ENCODE measurements around the gene COL4A6. TPM values are rescaled to one million over a fixed set of nuclear protein-coding genes. Genes with fewer than 3 reads are reported as not detected.

Gene COL4A6
- 0.56 TPM in 1 of 2 replicates, not detected in the other for total RNA-seq (2013; cell fraction: nucleolus; rRNA removed)
- total RNA-seq (2014; rRNA removed): not detected in 2 replicates
- total RNA-seq (2014; rRNA removed; fragmentation: Illumina TruSeq; extraction: Trizol): 0.04 and 0.05 TPM in 2 replicates
- 0.08 and 0.10 TPM in 2 replicates for total RNA-seq (2021)
- polyA plus RNA-seq (2011; ENCODE audit: low read depth): not detected
- polyA plus RNA-seq (2011; rRNA removed): 0.56 and 0.66 TPM in 2 replicates
- 0.42 and 0.52 TPM in 2 replicates for polyA plus RNA-seq (2011; cell fraction: cytosol; rRNA removed)
- 2.8 and 3.4 TPM in 2 replicates for polyA plus RNA-seq (2011; cell fraction: nucleus; rRNA removed)
- polyA plus RNA-seq (2012): not detected in 2 replicates
- 0.03 TPM in 1 of 2 replicates, not detected in the other for polyA plus RNA-seq (2014; fragmentation: Illumina TruSeq; extraction: Trizol)
- polyA plus RNA-seq (2014; fragmentation: Nextera tagmentation; extraction: Ambion mirVana): under 1 TPM; 0.02 to 0.21 TPM
- 0.01 and 0.05 TPM in 2 replicates for polyA plus RNA-seq (2014; rRNA removed)
- polyA plus RNA-seq (2016; fragmentation: Nextera tagmentation; extraction: Ambion mirVana): not detected
- 0.57 and 0.66 TPM in 2 replicates for polyA minus RNA-seq (2011; rRNA and poly(A)+ RNA removed)
- 0.27 and 1.6 TPM in 2 replicates for polyA minus RNA-seq (2011; cell fraction: cytosol; rRNA and poly(A)+ RNA removed)
- polyA minus RNA-seq (2011; cell fraction: nucleus; rRNA and poly(A)+ RNA removed): 1.1 and 2.5 TPM in 2 replicates
- Bru-seq, nascent RNA: percentile 16 among the genes with signal in this experiment
- percentile 12 among the genes with signal in this experiment for BruChase-seq, experiment 1, labeled RNA remaining after a 6-hour chase
- BruChase-seq, experiment 2, labeled RNA remaining after a 2-hour chase: percentile 10 among the genes with signal in this experiment
- long read RNA-seq, experiment 1, partial matches to known transcripts: 1 of 1 reads
- long read RNA-seq, experiment 1, other reads (novel, unspliced or antisense): 0 of 1 reads
- long read RNA-seq, experiment 2, partial matches to known transcripts: 2 of 11 reads
- long read RNA-seq, experiment 2, other reads (novel, unspliced or antisense): 9 of 11 reads

DNA sequence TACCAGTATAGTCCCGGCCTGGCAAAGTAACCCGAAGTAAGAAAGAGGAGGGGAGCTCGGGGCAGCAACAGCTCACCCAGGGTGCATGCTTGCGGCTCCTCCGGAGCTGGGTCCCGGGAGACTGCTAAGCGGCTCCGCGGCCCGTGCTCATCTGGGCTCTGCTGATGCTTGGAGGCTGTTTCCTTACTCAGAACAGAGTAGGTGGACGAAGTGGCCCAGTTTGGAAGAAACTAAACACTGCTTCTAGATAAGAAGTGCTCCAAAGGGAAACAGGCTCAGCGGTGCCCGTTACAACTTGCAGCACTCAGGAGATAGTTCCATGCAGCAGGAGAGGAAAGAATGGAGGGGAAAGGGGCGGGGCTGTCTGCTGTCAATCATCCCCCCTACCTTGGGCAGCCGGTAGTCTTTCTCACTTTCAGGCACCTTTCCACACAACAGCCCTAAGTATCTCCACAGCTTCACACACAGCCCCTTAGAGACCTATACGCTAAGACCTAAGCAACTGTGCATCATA is at the start of gene COL4A6:
TSS of gene COL4A6 (minus strand) at position 313 of the 514 bp plus-strand sequence. CDS start at position 87, 226 bp downstream.
- intact Hi-C loops (cut with micrococcal nuclease; ENCODE audit: unreplicated experiment): no loop called here
- Histone ChIP-seq H3K4me3 (no peak within 1 kb of the TSS), H3K4me2 (ENCODE audit: control insufficient read depth, insufficient read depth) (no peak within 1 kb of the TSS), H4K20me1 (ENCODE audit: control insufficient read depth, insufficient read depth) (no peaks in the 10 kb centered on the region), H3K27ac (ENCODE audit: control insufficient read depth, insufficient read depth) (no peak within 1 kb of the TSS), H3K27me3 (replicated peaks in 1 of 2; ENCODE audit: control insufficient read depth in 2 of 2, insufficient read depth in 2 of 2, low read length in 1 of 2) (peaks cover 2 to 3% of the 10 kb centered on the region in 2 experiments; a peak in 2 of 4 replicates), H3K79me2 (ENCODE audit: control insufficient read depth, insufficient read depth, low read length) (no peaks in the 10 kb centered on the region), H3K4me1 (ENCODE audit: control insufficient read depth, insufficient read depth, low read length) (no peaks in the 10 kb centered on the region), H2AFZ (ENCODE audit: control insufficient read depth, low read depth, low read length) (no peak within 1 kb of the TSS), H3K9ac (ENCODE audit: control insufficient read depth, insufficient read depth, low read length) (no peak within 1 kb of the TSS), H3K9me3 (replicated peaks; ENCODE audit: control insufficient read depth, insufficient read depth, low read length) (no peaks in the 10 kb centered on the region), H3K36me3 (ENCODE audit: control insufficient read depth in 2 of 2, insufficient read depth in 2 of 2, low read length in 1 of 2) (no peaks in the 10 kb centered on the region)
- POLR2A ChIA-PET: no interaction called here
- no TSS peak for BruUV-seq (replicated peaks)
- WGBS (ENCODE audit: insufficient coverage, insufficient replicate concordance, low lambda C conversion rate, missing lambda C conversion rate): 9% methylated on average over 16 of the region's 16 CpGs
- no peak for TF ChIP-seq SPI1 (IDR thresholded peaks at IDR 0.05; ENCODE audit: borderline replicate concordance, insufficient read depth, low read depth, low read length)
- TF ChIP-seq, protein P1, sequence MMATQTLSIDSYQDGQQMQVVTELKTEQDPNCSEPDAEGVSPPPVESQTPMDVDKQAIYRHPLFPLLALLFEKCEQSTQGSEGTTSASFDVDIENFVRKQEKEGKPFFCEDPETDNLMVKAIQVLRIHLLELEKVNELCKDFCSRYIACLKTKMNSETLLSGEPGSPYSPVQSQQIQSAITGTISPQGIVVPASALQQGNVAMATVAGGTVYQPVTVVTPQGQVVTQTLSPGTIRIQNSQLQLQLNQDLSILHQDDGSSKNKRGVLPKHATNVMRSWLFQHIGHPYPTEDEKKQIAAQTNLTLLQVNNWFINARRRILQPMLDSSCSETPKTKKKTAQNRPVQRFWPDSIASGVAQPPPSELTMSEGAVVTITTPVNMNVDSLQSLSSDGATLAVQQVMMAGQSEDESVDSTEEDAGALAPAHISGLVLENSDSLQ (IDR thresholded peaks at IDR 0.05): peak; percentile 24; the same call in 1 of the 2 replicates
- FAIRE-seq (no peak), DNase-seq (ENCODE audit: low read depth, low spot score) (no peak), ATAC-seq (no peak; the same call in 2 of the 3 replicates)
- in situ Hi-C loops (cut with MboI): no loop called here
- SMC1A ChIA-PET (ENCODE audit: uncharacterized antibody, unreplicated experiment): no interaction called here
- CTCF ChIA-PET: no interaction called here
- RAD21 ChIA-PET (ENCODE audit: unreplicated experiment): no interaction called here
